Ovary (tissue), 9 donors: ENCODE results near the gene SNAPC2. TPM values are rescaled to one million over a fixed set of nuclear protein-coding genes. Genes with fewer than 3 reads are reported as not detected.

ENCODE experiments used
- DNase-seq, 5 donors: peaks; one replicate each; pipeline ENCODE4 v3.0.0-alpha.2; 2019 to 2020
- H3K27ac ChIP-seq, 2 donors: fragments of 200-600 bp; one replicate each; pipeline versions ENCODE4 v1.5.1 to v1.8.0; 2019 to 2022
- H3K27me3 ChIP-seq: fragments of 200-600 bp; one replicate; pipeline ENCODE4 v1.8.0; 2022
- H3K36me3 ChIP-seq: fragments of 200-600 bp; sonication (generic); one replicate; pipeline ENCODE4 v1.5.1; 2019
- H3K4me1 ChIP-seq: one replicate; pipeline ENCODE4 v1.8.1; 2013; ENCODE audit warnings: mild to moderate bottlenecking, moderate library complexity; ENCODE audit not compliant: insufficient read depth
- H3K4me3 ChIP-seq: fragments of 200-600 bp; sonication (generic); one replicate; pipeline ENCODE4 v1.5.1; 2017
- H3K9me3 ChIP-seq, 2 donors: fragments of 200-600 bp in 1 of 2; sonication (generic) in 1 of 2; one replicate each; pipeline versions ENCODE4 v1.5.1 to v1.8.1; 2013 to 2019; ENCODE audit warnings: mild to moderate bottlenecking in 1 of 2, moderate library complexity in 1 of 2
- EP300 ChIP-seq: sonication (generic); formaldehyde crosslinking; IDR thresholded peaks from one replicate; pipeline ENCODE4 v1.6.1; 2017; ENCODE audit warnings: antibody characterized with exemption
- POLR2A ChIP-seq: fragments of 450-650 bp; IDR thresholded peaks from one replicate; pipeline ENCODE4 v1.6.1; 2017; ENCODE audit warnings: antibody characterized with exemption, mild to moderate bottlenecking, moderate library complexity
- WGBS, 3 donors: extraction: QIAGEN DNeasy Blood & Tissue Kit in 1 of 3; methylation state at CpG; one replicate each; pipeline versions ENCODE4 v1.1.5 to v1.1.7; 2013 to 2017; 5-methylcytosine and 5-hydroxymethylcytosine counted together
- intact Hi-C, 4 donors: fragments of 100-400 bp; cut with DNase I; formaldehyde crosslinking; loops; one replicate each; pipeline versions ENCODE4 v1.11.0 to v1.15.1; 2022 to 2023
- polyA plus RNA-seq, 2 donors: library from polyadenylated mRNA; stranded (reverse); fragments of 200-250 nt in 1 of 2; fragments of 350-450 nt in 1 of 2; fragmentation: Illumina TruSeq in 1 of 2; extraction: RNeasy Lipid Tissue Mini Kit (QIAGEN cat#74804) in 1 of 2; gene quantifications; one replicate each; pipeline ENCODE4 v1.2.3, GENCODE V29; 2013 to 2014
- total RNA-seq, 7 donors: library from RNA; depleted of rRNA in 2 of 7; stranded (reverse); fragments of >200 nt in 2 of 7; fragmentation: NEBNext Ultra II Directional in 3 of 7; extraction: Animal tissue kit (Norgen Biotek cat#: 25700) in 3 of 7; gene quantifications; one replicate each; pipeline versions ENCODE4 v1.1.0 to v1.2.4, GENCODE V29; 2016 to 2023
- TF ChIP-seq, protein P1 (sequence below), 3 donors: fragments of 450-650 bp in 2 of 3; fragments of 200-600 bp in 1 of 3; IDR thresholded peaks; one replicate each; pipeline versions ENCODE4 v1.5.1 to v1.8.0; 2016 to 2022; ENCODE audit warnings: antibody characterized with exemption in 3 of 3, mild to moderate bottlenecking in 1 of 3
- donor health status: DM: no; HTN: no; CAD: no; lungs with moderate emphysema.
- donor health status: DM: no; HTN: no; CAD: no.
- donor health status: Bipolar disorder and iron deficiency.
- donor health status: DM: yes; HTN: yes; CAD: no.
- donor health status: DM: no; HTN: no; CAD: no.
- donor health status: DM: yes; HTN: yes; CAD: no.

SNAPC2 gene
- total and polyA plus RNA-seq, 9 donors = 1.8 to 26.6 (median 16.3) TPM

DNA sequence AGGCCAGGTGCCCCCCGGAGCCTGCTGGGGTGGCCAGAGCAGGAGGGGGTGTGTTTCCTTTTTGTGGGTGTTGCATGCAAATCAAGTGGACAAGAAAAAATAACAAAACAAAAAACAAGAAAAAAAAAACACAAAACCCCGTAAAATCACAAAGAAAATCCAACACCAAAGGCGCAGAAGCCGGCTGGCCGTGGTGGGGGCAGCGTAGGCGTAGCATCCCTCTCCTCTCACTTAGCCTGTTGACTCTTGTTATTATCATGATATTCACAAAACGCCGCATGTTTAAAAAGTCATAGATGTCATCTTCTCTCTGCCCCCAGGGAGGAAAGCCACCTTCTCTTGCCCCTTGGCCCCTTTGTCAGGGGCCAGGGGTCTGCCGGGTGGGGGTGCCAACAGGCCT is 6.5 kb upstream of the SNAPC2 start:
- 77 to 80% (median 79%) methylated on average over 10 of the region's 10 CpGs for WGBS, 3 donors

DNA sequence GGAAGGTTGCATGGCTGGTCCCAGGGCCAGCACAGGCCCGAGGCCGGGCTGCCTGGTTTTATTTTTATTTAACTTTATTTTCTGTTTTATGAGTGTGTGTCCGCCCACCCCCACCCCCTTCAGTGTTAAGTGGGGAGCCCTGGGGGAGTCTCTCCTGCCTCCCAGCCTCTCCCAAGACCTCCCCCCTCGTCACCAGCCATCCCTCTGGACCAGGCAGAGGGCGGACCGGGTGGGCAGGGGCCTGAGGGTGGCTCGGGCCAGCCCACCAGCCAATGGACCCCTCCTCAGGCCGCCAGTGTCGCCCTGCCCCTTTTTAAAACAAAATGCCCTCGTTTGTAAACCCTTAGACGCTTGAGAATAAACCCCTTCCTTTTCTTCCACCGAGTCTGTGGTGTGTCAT is 6.0 kb upstream of the SNAPC2 start:
- 42 to 48% (median 47%) methylated on average over 12 of the region's 12 CpGs for WGBS, 3 donors
- H3K9me3 ChIP-seq = no peaks in the 10 kb centered on the region
- H3K4me3 ChIP-seq = no peak overlapping the region
- H3K27ac ChIP-seq = no peak overlapping the region
- H3K36me3 ChIP-seq = no peaks in the 10 kb centered on the region
- DNase-seq = peak in 1 of 5 donors; percentile 16
- peaks cover 6% of the 10 kb centered on the region for H3K27me3 ChIP-seq
- peaks cover 6% of the 10 kb centered on the region for H3K4me1 ChIP-seq
- intact Hi-C loops = no loop called here
- TF ChIP-seq, protein P1, sequence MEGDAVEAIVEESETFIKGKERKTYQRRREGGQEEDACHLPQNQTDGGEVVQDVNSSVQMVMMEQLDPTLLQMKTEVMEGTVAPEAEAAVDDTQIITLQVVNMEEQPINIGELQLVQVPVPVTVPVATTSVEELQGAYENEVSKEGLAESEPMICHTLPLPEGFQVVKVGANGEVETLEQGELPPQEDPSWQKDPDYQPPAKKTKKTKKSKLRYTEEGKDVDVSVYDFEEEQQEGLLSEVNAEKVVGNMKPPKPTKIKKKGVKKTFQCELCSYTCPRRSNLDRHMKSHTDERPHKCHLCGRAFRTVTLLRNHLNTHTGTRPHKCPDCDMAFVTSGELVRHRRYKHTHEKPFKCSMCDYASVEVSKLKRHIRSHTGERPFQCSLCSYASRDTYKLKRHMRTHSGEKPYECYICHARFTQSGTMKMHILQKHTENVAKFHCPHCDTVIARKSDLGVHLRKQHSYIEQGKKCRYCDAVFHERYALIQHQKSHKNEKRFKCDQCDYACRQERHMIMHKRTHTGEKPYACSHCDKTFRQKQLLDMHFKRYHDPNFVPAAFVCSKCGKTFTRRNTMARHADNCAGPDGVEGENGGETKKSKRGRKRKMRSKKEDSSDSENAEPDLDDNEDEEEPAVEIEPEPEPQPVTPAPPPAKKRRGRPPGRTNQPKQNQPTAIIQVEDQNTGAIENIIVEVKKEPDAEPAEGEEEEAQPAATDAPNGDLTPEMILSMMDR (IDR thresholded peaks at IDR 0.05) = no peak
- no peak for TF ChIP-seq EP300
- TF ChIP-seq POLR2A = no peak

More for the DNA sequence above, 6.5 kb upstream of the SNAPC2 start:
- no peak overlapping the region for H3K4me3 ChIP-seq
- no peaks in the 10 kb centered on the region for H3K9me3 ChIP-seq
- peaks cover 6% of the 10 kb centered on the region for H3K27me3 ChIP-seq
- intact Hi-C loops = no loop called here
- DNase-seq = no peak
- no peaks in the 10 kb centered on the region for H3K36me3 ChIP-seq
- no peak overlapping the region for H3K27ac ChIP-seq
- H3K4me1 ChIP-seq = peaks cover 6% of the 10 kb centered on the region
- TF ChIP-seq, protein P1 (IDR thresholded peaks at IDR 0.05) = no peak
- TF ChIP-seq POLR2A = no peak
- no peak for TF ChIP-seq EP300

DNA sequence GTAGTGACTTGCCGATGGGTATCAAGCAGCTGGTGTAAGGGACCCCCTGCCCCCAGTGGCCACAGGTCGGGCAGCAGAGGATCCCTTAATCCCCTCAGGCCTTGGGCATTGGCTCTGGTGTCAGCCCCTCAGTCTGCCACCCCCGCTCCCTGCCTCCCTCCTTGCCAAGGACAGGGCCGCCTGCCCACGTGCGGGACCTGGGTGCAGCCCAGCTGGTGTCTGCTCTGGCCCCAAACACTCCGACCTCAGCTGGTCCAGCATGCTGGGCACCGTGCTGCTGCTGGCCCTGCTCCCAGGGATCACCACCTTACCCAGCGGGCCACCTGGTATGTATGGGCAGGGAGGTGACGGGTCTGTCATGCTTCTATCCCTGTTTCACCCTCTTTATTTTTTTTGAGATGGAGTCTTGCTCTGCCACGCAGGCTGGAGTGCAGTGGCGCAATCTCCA is 5.5 kb upstream of the SNAPC2 start, which contains the start of gene TGFBR3L:
Gene TGFBR3L, plus strand, starts transcription at position 233 of the 448 bp plus-strand sequence.
- H3K27me3 ChIP-seq = peaks cover 6% of the 10 kb centered on the region
- H3K4me1 ChIP-seq = peaks cover 6% of the 10 kb centered on the region
- H3K4me3 ChIP-seq = no peak within 1 kb of the TSS
- DNase-seq = peak in 3 of 5 donors; percentile 29 to 40 (median 32)
- H3K27ac ChIP-seq = no peak within 1 kb of the TSS
- no peaks in the 10 kb centered on the region for H3K36me3 ChIP-seq
- intact Hi-C loops = no loop called here
- no peaks in the 10 kb centered on the region for H3K9me3 ChIP-seq
- TF ChIP-seq POLR2A (no peak), EP300 (no peak)
- TF ChIP-seq, protein P1 (IDR thresholded peaks at IDR 0.05) = no peak
- WGBS, 3 donors = 39 to 58% (median 56%) methylated on average over 12 of the region's 12 CpGs

DNA sequence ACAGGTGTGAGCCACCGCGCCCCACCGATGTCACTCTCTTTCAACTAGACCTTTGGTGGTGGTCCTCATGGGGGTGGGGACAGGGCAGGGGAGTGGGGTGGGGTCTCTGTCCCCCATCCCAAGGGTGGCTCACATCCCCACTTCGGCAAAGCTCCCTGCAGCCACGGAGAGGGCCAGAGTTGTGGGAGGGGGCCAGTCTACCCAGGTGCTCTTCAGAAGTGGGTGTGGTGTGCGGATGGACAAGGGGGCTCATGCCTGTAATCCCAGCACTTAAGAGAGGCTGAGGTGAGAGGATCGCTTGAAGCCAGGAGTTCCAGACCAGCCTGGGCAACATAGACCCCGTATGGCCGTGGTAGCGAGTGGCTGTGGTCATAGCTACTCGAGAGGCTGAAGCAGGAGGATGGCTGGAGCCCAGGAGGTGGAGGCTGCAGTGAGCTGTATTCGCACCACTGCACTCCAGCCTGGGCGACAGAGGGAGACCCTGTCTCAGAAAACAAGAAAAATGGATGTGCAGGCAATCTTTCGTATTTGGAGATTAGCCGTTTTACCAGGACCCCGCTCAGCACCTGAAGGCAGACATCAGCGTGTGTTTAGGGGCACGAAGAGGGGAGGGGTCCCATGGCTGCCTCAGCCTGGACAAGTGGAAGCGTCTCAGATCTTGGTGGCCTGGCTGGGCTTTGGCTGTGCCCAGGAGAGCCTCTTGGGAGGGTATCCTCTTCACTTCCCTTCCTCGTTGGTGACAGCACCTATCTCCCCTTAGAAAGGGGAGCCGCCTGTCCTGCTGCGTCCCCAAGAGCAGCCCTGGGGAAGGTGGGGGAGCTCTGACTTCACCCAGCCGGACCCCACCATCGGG is 4.7 kb upstream of the SNAPC2 start:
- Histone ChIP-seq H3K27me3 (peaks cover 6% of the 10 kb centered on the region), H3K4me1 (peaks cover 6% of the 10 kb centered on the region), H3K36me3 (no peaks in the 10 kb centered on the region), H3K4me3 (no peak overlapping the region), H3K9me3 (no peaks in the 10 kb centered on the region), H3K27ac (no peak overlapping the region)
- 32 to 42% (median 38%) methylated on average over 23 to 24 of the region's 24 CpGs for WGBS, 3 donors
- DNase-seq = peak in 2 of 5 donors; percentile 24 to 40
- intact Hi-C loops = no loop called here
- TF ChIP-seq, protein P1 (IDR thresholded peaks at IDR 0.05) = no peak
- TF ChIP-seq POLR2A (no peak), EP300 (no peak)
